Astrocyte of the cerebellum (primary cell): Measurements from ENCODE around the gene MOCS1.

ENCODE experiments used
- DNase-seq: peaks from one replicate; pipeline ENCODE4 v3.0.0-alpha.2; 2011; ENCODE audit warnings: low read depth
- H3K4me3 ChIP-seq: 2 replicates; pipeline ENCODE4 v1.5.1; 2011; ENCODE audit warnings: mild to moderate bottlenecking, low read depth, low read length, moderate library complexity
- in situ Hi-C: cut with HindIII; loops from 2 replicates; pipeline ENCODE4 v1.10.0; 2017; ENCODE audit warnings: low sequenced_read_pairs
- TF ChIP-seq, protein P1 (sequence below): IDR thresholded peaks from 2 replicates; pipeline ENCODE4 v1.5.1; 2012; ENCODE audit warnings: low read length, low read depth, moderate library complexity, mild to moderate bottlenecking; ENCODE audit errors: missing control alignments

MOCS1 gene

DNA sequence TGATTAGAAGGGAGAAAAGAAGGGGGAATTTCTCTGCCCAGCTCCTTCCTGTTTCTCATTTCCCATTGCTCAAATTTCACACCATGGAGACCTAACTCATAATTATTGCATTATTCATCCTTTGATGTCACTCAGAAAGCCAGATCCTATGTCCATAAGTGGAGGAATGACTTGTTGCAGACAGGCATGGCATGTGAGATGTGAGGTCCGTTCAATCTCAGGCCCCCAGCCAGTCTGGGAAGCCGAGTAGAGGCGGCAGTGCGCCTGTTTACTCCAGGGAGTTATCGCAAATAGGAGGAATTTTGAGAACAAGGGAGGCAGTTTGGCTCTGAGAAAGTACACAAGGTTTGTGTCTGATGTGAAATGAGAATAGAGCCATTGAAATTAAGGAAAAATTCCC lies 26.9 kb upstream of the MOCS1 start:
- no peak overlapping the region for H3K4me3 ChIP-seq
- DNase-seq, result no peak
- in situ Hi-C loops, result no loop called here
- TF ChIP-seq, protein P1, sequence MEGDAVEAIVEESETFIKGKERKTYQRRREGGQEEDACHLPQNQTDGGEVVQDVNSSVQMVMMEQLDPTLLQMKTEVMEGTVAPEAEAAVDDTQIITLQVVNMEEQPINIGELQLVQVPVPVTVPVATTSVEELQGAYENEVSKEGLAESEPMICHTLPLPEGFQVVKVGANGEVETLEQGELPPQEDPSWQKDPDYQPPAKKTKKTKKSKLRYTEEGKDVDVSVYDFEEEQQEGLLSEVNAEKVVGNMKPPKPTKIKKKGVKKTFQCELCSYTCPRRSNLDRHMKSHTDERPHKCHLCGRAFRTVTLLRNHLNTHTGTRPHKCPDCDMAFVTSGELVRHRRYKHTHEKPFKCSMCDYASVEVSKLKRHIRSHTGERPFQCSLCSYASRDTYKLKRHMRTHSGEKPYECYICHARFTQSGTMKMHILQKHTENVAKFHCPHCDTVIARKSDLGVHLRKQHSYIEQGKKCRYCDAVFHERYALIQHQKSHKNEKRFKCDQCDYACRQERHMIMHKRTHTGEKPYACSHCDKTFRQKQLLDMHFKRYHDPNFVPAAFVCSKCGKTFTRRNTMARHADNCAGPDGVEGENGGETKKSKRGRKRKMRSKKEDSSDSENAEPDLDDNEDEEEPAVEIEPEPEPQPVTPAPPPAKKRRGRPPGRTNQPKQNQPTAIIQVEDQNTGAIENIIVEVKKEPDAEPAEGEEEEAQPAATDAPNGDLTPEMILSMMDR, result no peak

DNA sequence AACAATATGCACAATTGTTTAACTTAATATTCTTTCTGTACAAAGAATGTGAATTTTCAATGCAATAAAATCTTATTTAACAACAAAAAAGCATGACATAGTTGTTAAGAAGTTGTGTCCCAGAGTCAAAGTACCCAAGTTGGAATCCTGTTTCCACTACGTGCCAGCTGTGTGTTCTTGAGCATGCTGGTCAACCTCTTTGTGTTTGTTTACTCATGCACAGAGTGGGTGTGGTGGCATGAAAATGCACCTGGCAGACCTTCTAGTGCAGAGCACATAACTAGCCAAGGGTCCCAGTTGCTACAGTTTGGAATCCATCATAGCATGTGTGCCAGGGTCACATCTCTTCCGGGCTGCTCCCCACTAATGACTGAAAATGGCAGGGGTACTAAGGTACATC lies 24.7 kb upstream of the MOCS1 start:
- in situ Hi-C loops, result no loop called here
- H3K4me3 ChIP-seq, result no peak overlapping the region
- TF ChIP-seq, protein P1, result no peak
- no peak for DNase-seq

DNA sequence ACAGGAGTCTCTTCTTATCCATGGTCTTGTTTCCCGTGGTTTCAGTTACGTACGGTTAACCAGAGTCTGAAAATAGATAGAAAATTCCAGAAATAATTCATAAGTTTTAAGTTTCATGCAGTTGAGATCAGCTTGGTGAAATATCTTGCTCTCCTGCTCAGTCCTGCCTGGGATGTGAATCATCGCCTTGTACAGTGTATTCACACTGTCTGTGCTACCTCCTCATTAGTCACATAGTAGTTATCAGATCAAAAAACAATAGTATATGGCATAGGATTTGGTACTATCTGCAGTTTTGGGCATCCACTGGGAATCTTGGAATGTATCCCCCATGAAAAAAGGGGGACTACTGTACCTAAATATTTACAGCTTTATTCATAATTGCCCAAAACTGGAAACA lies 22.7 kb upstream of the MOCS1 start:
- TF ChIP-seq, protein P1, result no peak
- DNase-seq, result no peak
- no peak overlapping the region for H3K4me3 ChIP-seq
- in situ Hi-C loops, result no loop called here

DNA sequence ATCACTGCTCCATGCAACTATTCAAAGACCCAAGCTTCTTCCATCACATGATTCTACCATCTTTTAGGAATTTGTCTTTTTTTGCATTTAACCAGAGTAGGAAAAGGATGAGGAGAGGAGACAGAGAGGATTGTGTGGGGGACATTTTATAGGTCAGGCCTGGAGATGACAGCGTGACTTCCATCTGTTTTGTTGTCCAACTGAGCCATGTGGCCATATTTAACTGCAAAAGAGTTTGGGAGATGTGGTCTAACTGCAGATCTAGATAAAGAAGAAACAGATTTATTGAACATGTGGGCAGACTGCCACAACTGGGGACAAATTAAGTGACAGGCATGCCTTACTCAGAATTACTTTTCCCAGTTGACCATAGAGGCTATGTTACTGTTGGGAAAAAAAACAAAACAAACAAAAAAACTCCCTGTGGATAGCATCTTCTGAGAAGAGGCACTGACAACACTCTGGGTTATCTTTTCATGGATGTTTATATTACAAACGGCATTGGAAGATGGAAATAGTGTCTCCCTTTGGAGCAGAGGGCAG lies 18.9 kb upstream of the MOCS1 start:
- in situ Hi-C loops, result no loop called here
- H3K4me3 ChIP-seq, result no peak overlapping the region
- TF ChIP-seq, protein P1, result no peak
- DNase-seq, result no peak

DNA sequence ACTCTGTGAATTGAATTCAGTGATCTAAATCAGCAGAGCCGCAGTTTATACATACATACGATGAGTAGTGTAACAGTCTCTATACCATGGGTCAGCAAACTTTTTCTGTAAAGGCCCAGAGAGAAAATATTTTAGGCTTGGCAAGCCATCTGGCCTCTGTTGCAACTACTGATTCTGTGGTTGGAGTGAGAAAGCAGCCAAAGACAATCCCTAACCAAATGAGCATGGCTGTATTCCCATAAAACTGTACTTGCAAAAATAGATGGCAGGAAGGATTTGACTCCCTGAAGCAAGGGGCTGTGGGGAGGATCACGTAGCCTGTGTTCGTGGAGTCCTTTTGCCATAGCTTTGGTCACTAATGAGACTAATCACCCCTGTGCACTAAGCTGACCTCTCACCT lies 17.9 kb upstream of the MOCS1 start:
- in situ Hi-C loops, result no loop called here
- no peak overlapping the region for H3K4me3 ChIP-seq
- DNase-seq, result peak; percentile 23
- TF ChIP-seq, protein P1, result no peak

DNA sequence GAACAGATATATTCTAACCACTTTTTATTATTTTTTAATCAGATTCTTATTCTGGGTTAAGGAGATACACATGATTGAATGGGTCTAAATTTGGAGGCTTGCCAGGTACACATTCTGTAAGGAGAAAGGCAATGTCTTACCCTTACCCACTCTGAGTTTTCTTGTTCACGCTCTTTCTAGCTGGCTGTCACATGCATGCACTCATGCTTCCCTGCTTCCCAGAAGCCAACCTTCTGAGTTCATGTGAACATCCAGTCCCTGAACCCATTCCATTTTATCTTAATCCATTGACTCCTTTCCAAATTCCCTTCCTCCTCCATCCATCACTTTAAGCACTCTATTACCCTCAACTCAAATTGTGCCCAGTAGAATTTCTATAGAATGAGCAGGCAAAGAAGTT lies 17.5 kb upstream of the MOCS1 start:
- TF ChIP-seq, protein P1, result no peak
- no peak overlapping the region for H3K4me3 ChIP-seq
- in situ Hi-C loops, result no loop called here
- no peak for DNase-seq

DNA sequence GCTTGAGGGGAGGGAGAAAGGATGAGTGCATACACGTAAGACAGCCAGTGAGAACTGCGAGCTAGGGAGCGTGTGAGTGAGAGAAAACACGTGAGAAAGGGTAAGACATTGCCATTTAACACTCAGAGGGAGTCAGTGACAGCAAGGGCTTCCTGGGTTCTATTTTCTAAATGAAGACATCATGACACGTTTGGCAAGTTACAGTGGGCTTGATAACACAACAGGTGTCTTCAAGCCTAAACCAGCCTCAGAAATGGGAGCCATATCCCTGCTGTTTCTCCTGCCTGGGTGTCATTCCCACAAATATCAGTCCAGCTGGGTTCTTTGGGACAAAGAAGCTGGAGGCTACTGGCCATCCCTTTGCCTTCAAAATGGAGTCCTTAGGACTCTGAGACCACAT lies 16.9 kb upstream of the MOCS1 start:
- H3K4me3 ChIP-seq, result no peak overlapping the region
- in situ Hi-C loops, result no loop called here
- no peak for DNase-seq

More for the DNA sequence above, 16.9 kb upstream of the MOCS1 start:
- TF ChIP-seq, protein P1, result no peak
